CD4-positive, alpha-beta T cell (primary cell): ENCODE results near the gene HIRA. TPM values are rescaled to one million over a fixed set of nuclear protein-coding genes. Genes with fewer than 3 reads are reported as not detected.

ENCODE experiments used
- ATAC-seq: fragments of 200-7000 bp; cut with Tn5 transposase; one replicate; pipeline ENCODE4 v1.10.0; 2022; ENCODE audit warnings: mild to moderate bottlenecking; ENCODE audit not compliant: poor library complexity
- CTCF ChIA-PET: fragments of 350-600 bp; sonication (Branson Sonifier 250); formaldehyde crosslinking; loops from one replicate; lab custom pipeline; 2021; ENCODE audit warnings: antibody characterized with exemption, inconsistent platforms; lab: Charles Lee
- POLR2A ChIA-PET: fragments of 350-600 bp; sonication (Branson Sonifier 250); formaldehyde crosslinking; loops from one replicate; lab custom pipeline; 2021; ENCODE audit warnings: antibody characterized with exemption, inconsistent platforms; lab: Charles Lee
- DNase-seq, 14 experiments: peaks; one replicate each; pipeline ENCODE4 v3.0.0-alpha.2; 2013 to 2020; ENCODE audit warnings: mixed read lengths in 2 of 14
- H3K27ac ChIP-seq, 2 donors: one replicate each; pipeline versions ENCODE4 v1.5.1 to v1.7.0; 2013; ENCODE audit warnings: low read length in 2 of 2, low read depth in 1 of 2, mild to moderate bottlenecking in 1 of 2
- H3K27me3 ChIP-seq, 2 experiments: 1 replicate in 1 of 2; 2 replicates in 1 of 2; pipeline versions ENCODE4 v1.6.1 to v1.7.0; 2013; ENCODE audit warnings: low read length in 2 of 2, control low read depth in 1 of 2, mild to moderate bottlenecking in 1 of 2, moderate library complexity in 1 of 2; ENCODE audit not compliant: insufficient read depth in 2 of 2, control insufficient read depth in 1 of 2
- H3K36me3 ChIP-seq: one replicate; pipeline ENCODE4 v1.6.1; 2013; ENCODE audit warnings: low read length, control low read depth; ENCODE audit not compliant: insufficient read depth
- H3K4me1 ChIP-seq: one replicate; pipeline ENCODE4 v1.6.1; 2013; ENCODE audit warnings: low read length, control low read depth; ENCODE audit not compliant: insufficient read depth
- H3K4me3 ChIP-seq: one replicate; pipeline ENCODE4 v1.5.1; 2013; ENCODE audit warnings: mild to moderate bottlenecking, low read length, moderate library complexity
- H3K9me3 ChIP-seq, 2 experiments: 1 replicate in 1 of 2; 2 replicates in 1 of 2; pipeline versions ENCODE4 v1.6.1 to v1.7.0; 2013; ENCODE audit warnings: low read length in 2 of 2, mild to moderate bottlenecking in 2 of 2, control low read depth in 1 of 2, moderate library complexity in 1 of 2; ENCODE audit not compliant: control insufficient read depth in 1 of 2, insufficient read depth in 1 of 2
- H3K27ac Mint-ChIP-seq: one replicate; pipeline ENCODE4 v1.8.0; 2020; ENCODE audit warnings: mixed read lengths
- H3K27me3 Mint-ChIP-seq: one replicate; pipeline ENCODE4 v1.8.0; 2021; ENCODE audit warnings: mixed read lengths
- H3K36me3 Mint-ChIP-seq: one replicate; pipeline ENCODE4 v1.8.0; 2021; ENCODE audit warnings: low read depth, mixed read lengths
- H3K4me1 Mint-ChIP-seq: one replicate; pipeline ENCODE4 v1.8.0; 2021; ENCODE audit warnings: low read depth, mixed read lengths
- H3K4me3 Mint-ChIP-seq: one replicate; pipeline ENCODE4 v1.8.0; 2020; ENCODE audit warnings: mild to moderate bottlenecking, mixed read lengths
- H3K9me3 Mint-ChIP-seq: one replicate; pipeline ENCODE4 v1.8.0; 2020; ENCODE audit warnings: mixed read lengths
- CTCF ChIP-seq: fragments of 200-600 bp; IDR thresholded peaks from one replicate; pipeline ENCODE4 v1.8.0; 2022; ENCODE audit warnings: antibody characterized with exemption, mild to moderate bottlenecking
- intact Hi-C, 2 experiments: fragments of 100-400 bp; cut with DNase I in 1 of 2; cut with micrococcal nuclease in 1 of 2; formaldehyde crosslinking; loops; one replicate each; pipeline versions ENCODE4 v1.15.1 to v1.9.0; 2023 to 2025; cut with DNase I, micrococcal nuclease
- total RNA-seq, 174 experiments: library from RNA in 2 of 174; stranded (reverse) in 2 of 174; gene quantifications; one replicate each; pipeline ENCODE4 v1.2.3 and lab custom pipeline; 2021 to 2026

HIRA gene
- total RNA-seq, 2 experiments from 2014 or later, result 15.2 to 15.5 TPM

GRCh38 chr22:19292458-19293230 lies 138.9 kb downstream of the HIRA start:
- DNase-seq (no peak), ATAC-seq (no peak)
- peaks cover 6% of the 10 kb centered on the region for H3K36me3 Mint-ChIP-seq
- H3K27ac Mint-ChIP-seq, result peak overlapping the region; percentile 67
- Histone ChIP-seq H3K4me1 (peaks cover 21% of the 10 kb centered on the region), H3K27ac (no peak overlapping the region), H3K36me3 (no peaks in the 10 kb centered on the region), H3K27me3 (peaks cover 0 to 9% of the 10 kb centered on the region in 2 experiments), H3K9me3 (peaks cover 0 to 5% of the 10 kb centered on the region in 2 experiments), H3K4me3 (peak overlapping the region; percentile 73)
- no peaks in the 10 kb centered on the region for H3K9me3 Mint-ChIP-seq
- no peak for TF ChIP-seq CTCF
- intact Hi-C loops, result loop anchor here in 1 of 2 experiments (5.0 to 10.0 kb wide), 3 partner anchors 140 to 812 kb away; partner anchors contain the start of genes GNB1L, HIRA, MRPL40 and RTL10
- H3K4me3 Mint-ChIP-seq, result peak overlapping the region; percentile 91
- no peaks in the 10 kb centered on the region for H3K27me3 Mint-ChIP-seq
- H3K4me1 Mint-ChIP-seq, result peaks cover 17% of the 10 kb centered on the region
- CTCF ChIA-PET, result interaction anchor here (1.1 kb wide), 1 partner anchor 148 kb away, joined by 4 read pairs; the partner anchor contains the start of gene ESS2
- POLR2A ChIA-PET, result interaction anchor here (0.6 to 1.5 kb wide), 3 partner anchors 114 to 182 kb away, joined by 3 to 8 read pairs (median 4); partner anchors contain the start of genes HIRA, MRPL40 and SLC25A1

GRCh38 chr22:19291580-19292457 lies 139.7 kb downstream of the HIRA start, which contains the start of gene CLTCL1:
Gene CLTCL1, minus strand, starts transcription at chr22:19291719. Its CDS starts 78 bp downstream, at chr22:19291641.
- H3K4me1 ChIP-seq, result peaks cover 21% of the 10 kb centered on the region
- peaks cover 6% of the 10 kb centered on the region for H3K36me3 Mint-ChIP-seq
- peaks cover 17% of the 10 kb centered on the region for H3K4me1 Mint-ChIP-seq
- peaks cover 0 to 14% of the 10 kb centered on the region in 2 experiments for H3K27me3 ChIP-seq
- no peaks in the 10 kb centered on the region for H3K36me3 ChIP-seq
- H3K27ac ChIP-seq, result no peak within 1 kb of the TSS
- peaks cover 0 to 5% of the 10 kb centered on the region in 2 experiments for H3K9me3 ChIP-seq
- H3K9me3 Mint-ChIP-seq, result no peaks in the 10 kb centered on the region
- DNase-seq, result peak; percentile 44 to 82 (median 63)
- peak within 1 kb of the TSS; percentile 73 for H3K4me3 ChIP-seq
- POLR2A ChIA-PET, result interaction anchor here (0.6 to 1.5 kb wide), 4 partner anchors 32 to 181 kb away, joined by 3 to 8 read pairs (median 4); partner anchors contain the start of genes HIRA, MRPL40 and SLC25A1
- intact Hi-C loops, result loop anchor here in 1 of 2 experiments (1.0 to 10.0 kb wide), 7 partner anchors 114 to 813 kb away; partner anchors contain the start of genes DGCR2, ESS2, GNB1L and HIRA
- H3K4me3 Mint-ChIP-seq, result peak within 1 kb of the TSS; percentile 91
- peak within 1 kb of the TSS; percentile 67 for H3K27ac Mint-ChIP-seq
- peaks cover 5% of the 10 kb centered on the region for H3K27me3 Mint-ChIP-seq
- CTCF ChIA-PET, result interaction anchor here (1.1 kb wide), 1 partner anchor 147 kb away, joined by 4 read pairs; the partner anchor contains the start of gene ESS2
- no peak for TF ChIP-seq CTCF
- ATAC-seq, result peak; percentile 69

- intact Hi-C loops, result loop anchor here in 1 of 2 experiments (1.0 to 10.0 kb wide), 7 partner anchors 113 to 814 kb away; partner anchors contain the start of genes DGCR2, ESS2, GNB1L and HIRA
Observed at GRCh38 chr22:19291218-19291579, 140.3 kb downstream of the HIRA start.

More at GRCh38 chr22:19291218-19291579, 140.3 kb downstream of the HIRA start:
- H3K9me3 Mint-ChIP-seq, result no peaks in the 10 kb centered on the region
- ATAC-seq (peak; percentile 29), DNase-seq (peak in 10 of 14 experiments; percentile 5 to 59 (median 18))
- CTCF ChIA-PET, result no interaction called here
- no peak for TF ChIP-seq CTCF
- H3K4me1 Mint-ChIP-seq, result peaks cover 17% of the 10 kb centered on the region
- Histone ChIP-seq H3K27ac (no peak overlapping the region), H3K36me3 (no peaks in the 10 kb centered on the region), H3K27me3 (peaks cover 0 to 14% of the 10 kb centered on the region in 2 experiments), H3K9me3 (peaks cover 0 to 5% of the 10 kb centered on the region in 2 experiments), H3K4me1 (peaks cover 21% of the 10 kb centered on the region), H3K4me3 (peak overlapping the region; percentile 73)
- peaks cover 5% of the 10 kb centered on the region for H3K27me3 Mint-ChIP-seq
- H3K27ac Mint-ChIP-seq, result peak overlapping the region; percentile 10
- H3K36me3 Mint-ChIP-seq, result peaks cover 6% of the 10 kb centered on the region
- POLR2A ChIA-PET, result interaction anchor here (1.3 to 1.5 kb wide), 2 partner anchors 31 to 141 kb away, joined by 3 to 8 read pairs; partner anchors contain the start of genes HIRA and MRPL40
- H3K4me3 Mint-ChIP-seq, result peak overlapping the region; percentile 87
